ENCODE measurements around the gene CYB561.

The CYB561 gene

DNA sequence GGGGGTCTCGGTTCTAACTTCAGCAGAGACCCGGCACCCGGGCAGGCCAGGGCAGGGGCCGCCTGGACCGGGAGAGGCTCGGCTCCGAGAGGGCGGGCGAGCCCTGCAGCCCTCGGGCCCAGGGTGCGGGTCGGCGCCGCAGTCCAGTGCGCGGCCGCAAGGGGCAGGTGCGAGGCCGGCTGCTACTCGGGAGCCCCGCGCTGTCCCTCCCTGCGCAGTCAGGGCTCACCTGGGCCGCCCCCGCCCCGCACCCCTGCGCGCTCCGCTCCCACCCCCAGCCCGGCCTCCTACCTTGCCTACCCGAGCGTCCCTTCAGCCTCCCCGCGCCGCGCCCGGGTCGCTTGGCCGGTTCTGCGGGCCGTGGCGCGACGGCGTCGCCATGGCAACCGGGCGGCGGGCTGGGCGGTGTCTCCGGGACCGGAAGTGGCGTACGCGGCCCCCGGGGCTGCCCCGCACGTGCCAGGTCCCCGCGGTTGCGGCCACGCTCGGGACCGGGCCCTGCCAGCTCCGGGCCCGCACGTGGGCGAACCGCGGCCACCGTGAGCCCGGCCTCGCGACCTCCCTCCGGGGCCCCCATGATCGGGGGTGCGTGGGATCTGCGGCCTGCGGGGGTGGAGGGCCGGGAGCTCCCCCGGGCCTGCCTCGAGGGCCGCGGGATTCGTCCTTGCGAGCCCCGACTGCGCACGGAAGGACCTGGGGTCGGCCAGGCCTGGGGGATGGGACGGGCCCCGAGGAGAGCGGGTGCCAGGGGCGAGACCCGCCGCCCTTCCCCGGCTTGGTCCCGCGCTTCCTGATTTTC is at the start of gene CYB561:
Gene CYB561, minus strand, starts transcription at position 353 of the 799 bp plus-strand sequence. CDS start 8,759 bp downstream, outside the sequence.
- DNase-seq (ENCODE audit: low spot score), result peak; percentile 59

DNA sequence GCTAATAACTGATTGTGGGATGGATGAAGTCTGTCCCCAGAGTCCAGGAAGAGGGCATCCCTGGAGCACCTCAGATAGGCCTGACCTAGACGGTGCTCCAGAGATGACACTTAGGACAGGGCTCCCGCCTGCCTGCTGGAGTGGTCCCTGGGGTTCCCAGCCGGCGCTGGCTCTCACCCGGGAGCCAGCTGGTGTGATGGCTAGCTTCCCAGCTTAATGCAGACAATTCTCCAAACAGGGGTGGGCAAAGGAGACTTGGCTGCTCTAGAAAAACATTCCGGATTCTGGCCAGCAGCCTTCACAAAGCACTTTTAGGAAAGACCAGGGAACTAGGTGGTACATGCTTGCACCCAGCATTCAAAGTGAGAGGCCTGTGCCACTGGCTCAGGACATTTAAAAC is 49.4 kb upstream of the CYB561 start:
- DNase-seq (ENCODE audit: low spot score), result no peak

GRCh38 chr17:63494300-63494928 is 48.3 kb upstream of the CYB561 start:
- no peak for DNase-seq (ENCODE audit: low spot score)

GRCh38 chr17:63493411-63493810 is 47.3 kb upstream of the CYB561 start:
- DNase-seq (ENCODE audit: low spot score), result no peak

DNA sequence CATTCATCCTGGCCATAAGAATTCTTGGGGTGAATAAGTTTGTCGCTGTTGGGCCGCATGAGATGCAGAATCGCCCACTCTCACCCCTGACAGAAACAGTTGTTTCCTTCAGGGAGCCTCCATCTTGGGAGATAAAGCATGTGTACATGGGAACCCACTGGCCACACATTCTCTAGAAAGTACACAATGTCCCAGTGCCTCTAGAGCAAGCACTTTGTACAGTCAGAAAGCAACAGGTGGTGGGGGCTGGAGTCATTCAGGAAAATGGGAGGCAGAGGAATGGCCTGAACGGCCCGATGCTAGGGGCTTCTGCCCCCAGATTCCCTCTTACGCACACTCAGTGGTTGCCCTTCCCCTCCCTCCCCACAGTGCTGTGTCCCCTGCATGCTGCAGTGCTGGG is 46.8 kb upstream of the CYB561 start:
- no peak for DNase-seq (ENCODE audit: low spot score)

GRCh38 chr17:63491977-63492618 is 46.0 kb upstream of the CYB561 start:
- DNase-seq (ENCODE audit: low spot score), result no peak

- DNase-seq (ENCODE audit: low spot score), result no peak
These were observed 45.3 kb upstream of the CYB561 start for GRCh38 chr17:63491413-63491812.

DNA sequence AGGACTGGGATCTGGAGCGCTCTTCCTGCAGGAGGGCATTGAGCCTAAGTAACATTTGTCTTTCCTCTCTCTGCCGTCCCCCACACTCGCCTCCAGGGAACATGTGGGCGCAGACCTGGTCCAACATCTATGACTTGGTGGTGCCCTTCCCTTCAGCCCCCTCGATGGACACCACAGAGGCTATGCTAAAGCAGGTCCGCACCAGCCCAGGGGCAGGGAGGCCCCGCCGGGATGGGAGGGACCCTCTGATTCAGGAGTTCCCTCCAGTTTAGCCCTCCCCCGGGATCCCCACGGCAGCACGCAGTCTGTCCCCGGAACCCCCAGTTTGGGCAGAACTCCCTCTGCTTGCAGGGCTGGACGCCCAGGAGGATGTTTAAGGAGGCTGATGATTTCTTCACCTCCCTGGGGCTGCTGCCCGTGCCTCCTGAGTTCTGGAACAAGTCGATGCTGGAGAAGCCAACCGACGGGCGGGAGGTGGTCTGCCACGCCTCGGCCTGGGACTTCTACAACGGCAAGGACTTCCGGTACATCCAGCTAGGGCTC is 44.8 kb upstream of the CYB561 start:
- DNase-seq (ENCODE audit: low spot score), result no peak

- DNase-seq (ENCODE audit: low spot score), result no peak
These were observed 44.2 kb upstream of the CYB561 start for GRCh38 chr17:63490329-63490728.

DNA sequence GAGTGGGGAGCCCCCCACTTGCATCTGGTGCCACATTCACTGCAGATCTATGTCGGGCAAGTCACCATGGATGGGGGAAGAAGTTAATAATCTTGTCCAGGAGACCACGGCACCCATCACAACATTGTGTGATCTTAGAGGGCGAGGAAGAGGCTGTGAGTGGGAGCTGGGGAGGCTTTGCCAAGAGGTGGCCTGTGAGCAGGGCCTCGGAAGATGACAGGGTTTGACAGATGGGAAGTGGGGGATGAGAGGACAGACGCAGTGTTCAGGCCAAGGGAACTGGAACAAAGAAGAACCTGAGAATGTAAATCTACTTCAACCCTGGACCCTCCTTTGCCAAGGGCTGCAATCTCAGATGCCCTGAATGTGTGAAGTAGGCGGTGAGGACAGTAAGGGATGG is 43.2 kb upstream of the CYB561 start:
- no peak for DNase-seq (ENCODE audit: low spot score)

- DNase-seq (ENCODE audit: low spot score), result no peak
These were observed 42.7 kb upstream of the CYB561 start for GRCh38 chr17:63488851-63489250.

DNA sequence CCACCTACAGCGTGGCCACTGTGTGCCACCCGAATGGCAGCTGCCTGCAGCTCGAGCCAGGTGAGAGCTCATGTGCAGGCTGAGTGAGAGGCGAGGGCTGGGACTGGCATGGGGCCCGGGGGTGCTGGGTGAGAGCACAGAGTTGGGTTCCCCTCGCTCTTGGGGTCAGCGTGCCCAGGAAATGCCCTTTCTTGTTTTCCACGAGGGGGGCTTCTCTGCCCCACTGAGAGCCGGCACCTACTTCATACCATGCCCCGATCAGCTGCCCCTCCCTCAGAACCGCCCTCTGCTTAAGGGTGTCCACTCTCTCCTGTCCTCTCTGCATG is 40.9 kb upstream of the CYB561 start:
- DNase-seq (ENCODE audit: low spot score), result no peak

DNA sequence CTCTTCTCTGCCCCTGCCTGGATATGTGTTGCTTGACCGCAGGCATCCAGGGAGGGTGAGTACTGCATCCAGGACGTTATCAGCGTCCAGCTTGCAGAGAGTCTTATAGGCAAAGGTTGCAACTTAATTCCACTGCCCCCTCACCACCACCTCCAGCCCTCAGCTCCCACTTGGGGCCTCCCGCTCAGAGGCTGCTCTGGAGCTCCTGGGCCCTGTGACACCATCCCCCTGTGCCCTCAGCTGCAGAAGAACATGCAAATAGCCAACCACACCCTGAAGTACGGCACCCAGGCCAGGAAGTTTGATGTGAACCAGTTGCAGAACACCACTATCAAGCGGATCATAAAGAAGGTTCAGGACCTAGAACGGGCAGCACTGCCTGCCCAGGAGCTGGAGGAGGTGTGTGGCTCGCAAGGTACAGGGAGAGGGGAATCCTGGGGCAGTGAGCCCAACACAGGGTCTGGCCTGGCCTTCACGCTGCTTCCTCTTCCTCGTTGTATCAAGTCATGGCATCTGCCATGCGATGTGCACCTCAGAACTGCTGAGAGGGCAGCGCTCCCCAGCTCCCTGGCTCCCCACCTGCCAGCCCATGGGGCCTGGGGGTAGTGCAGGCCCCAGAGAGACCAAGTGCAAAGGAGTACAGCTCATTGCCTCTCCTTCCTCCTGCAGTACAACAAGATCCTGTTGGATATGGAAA is 40.4 kb upstream of the CYB561 start:
- DNase-seq (ENCODE audit: low spot score), result no peak

- no peak for DNase-seq (ENCODE audit: low spot score)
These were observed 37.8 kb upstream of the CYB561 start for GRCh38 chr17:63483655-63484575.

GRCh38 chr17:63483038-63483437 is 36.9 kb upstream of the CYB561 start:
- DNase-seq (ENCODE audit: low spot score), result no peak

DNA sequence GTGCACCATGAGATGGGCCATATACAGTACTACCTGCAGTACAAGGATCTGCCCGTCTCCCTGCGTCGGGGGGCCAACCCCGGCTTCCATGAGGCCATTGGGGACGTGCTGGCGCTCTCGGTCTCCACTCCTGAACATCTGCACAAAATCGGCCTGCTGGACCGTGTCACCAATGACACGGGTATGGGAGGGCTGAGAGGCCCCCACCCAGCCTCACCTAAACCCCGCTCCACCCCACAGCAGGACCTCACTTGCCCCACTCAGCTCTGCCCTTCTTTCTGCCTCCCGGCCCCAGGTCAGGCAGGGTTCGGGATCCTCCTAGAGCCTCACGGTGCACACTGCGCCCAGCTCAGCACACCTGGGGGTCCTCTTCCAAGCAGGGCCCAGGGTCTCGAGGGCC is 36.4 kb upstream of the CYB561 start:
- no peak for DNase-seq (ENCODE audit: low spot score)

DNA sequence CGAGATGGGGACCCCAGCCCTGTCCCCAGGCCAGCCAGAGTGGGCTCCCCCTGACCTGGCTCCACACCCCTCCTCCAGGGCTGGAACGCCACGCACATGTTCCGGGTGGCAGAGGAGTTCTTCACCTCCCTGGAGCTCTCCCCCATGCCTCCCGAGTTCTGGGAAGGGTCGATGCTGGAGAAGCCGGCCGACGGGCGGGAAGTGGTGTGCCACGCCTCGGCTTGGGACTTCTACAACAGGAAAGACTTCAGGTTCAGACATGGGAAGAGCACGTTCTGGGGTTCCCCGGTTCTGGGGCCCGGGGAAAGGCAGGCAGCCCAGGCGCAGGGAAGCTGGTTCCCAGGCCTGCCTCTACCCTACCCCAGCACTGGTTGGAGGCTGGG is 35.4 kb upstream of the CYB561 start:
- no peak for DNase-seq (ENCODE audit: low spot score)

- DNase-seq (ENCODE audit: low spot score), result no peak
These were observed 34.9 kb upstream of the CYB561 start for GRCh38 chr17:63480826-63481487.

GRCh38 chr17:63480192-63480784 is 34.2 kb upstream of the CYB561 start:
- DNase-seq (ENCODE audit: low spot score), result no peak

GRCh38 chr17:63479495-63480184 is 33.5 kb upstream of the CYB561 start:
- no peak for DNase-seq (ENCODE audit: low spot score)

All from activated CD4-positive, alpha-beta T cell treated with anti-CD3 and anti-CD28 coated beads, Interleukin-2, Interleukin-4, amounts not matched to agents 100 ng/mL and 50 ng/mL, durations not matched to agents 16 hours and 8 hours (primary cell).